Activated T-helper 2 cell treated with anti-CD3 and anti-CD28 coated beads, Interferon-gamma antibody, Interleukin-2, Interleukin-4, amounts not matched to agents 10 μg/mL and 5 μg/mL and 100 μg/mL, durations not matched to agents 14 hours and 24 hours and 36 hours (primary cell): ENCODE measurements around the gene HAAO. TPM values are rescaled to one million over a fixed set of nuclear protein-coding genes. Genes with fewer than 3 reads are reported as not detected.
"Not testable (repeated sequence)": the region's sequence is repeated elsewhere in the genome, so short reads cannot be mapped to it uniquely, and the experiment has no call there.

Experiments
- DNase-seq: peaks from one replicate; pipeline ENCODE4 v3.0.0; 2021; ENCODE audit warnings: low spot score
- H3K27ac Mint-ChIP-seq: one replicate; pipeline ENCODE4 v1.8.0; 2021; ENCODE audit warnings: mixed read lengths
- H3K27me3 Mint-ChIP-seq: one replicate; pipeline ENCODE4 v1.8.0; 2021; ENCODE audit warnings: low read depth, mixed read lengths
- H3K36me3 Mint-ChIP-seq: one replicate; pipeline ENCODE4 v1.8.0; 2021; ENCODE audit warnings: low read depth, mixed read lengths
- H3K4me1 Mint-ChIP-seq: one replicate; pipeline ENCODE4 v1.8.0; 2021; ENCODE audit warnings: low read depth, mixed read lengths
- H3K4me3 Mint-ChIP-seq: one replicate; pipeline ENCODE4 v1.8.0; 2021; ENCODE audit warnings: low read depth, mild to moderate bottlenecking, moderate library complexity, mixed read lengths
- H3K9me3 Mint-ChIP-seq: one replicate; pipeline ENCODE4 v1.8.0; 2021; ENCODE audit warnings: mixed read lengths
- intact Hi-C: fragments of 100-400 bp; cut with micrococcal nuclease; formaldehyde crosslinking; loops from one replicate; pipeline ENCODE4 v1.15.1; 2023
- total RNA-seq: library from RNA; stranded (reverse); gene quantifications from 2 replicates; pipeline ENCODE4 v1.2.3, GENCODE V29; 2022

The HAAO gene
- total RNA-seq = 5.1 and 5.8 TPM in 2 replicates

- Mint-ChIP-seq H3K9me3 (no peaks in the 10 kb centered on the region), H3K4me3 (peak within 1 kb of the TSS; percentile 80), H3K27me3 (peaks cover 32% of the 10 kb centered on the region), H3K4me1 (peaks cover 35% of the 10 kb centered on the region), H3K27ac (peak within 1 kb of the TSS; percentile 68), H3K36me3 (peaks cover 3% of the 10 kb centered on the region)
- DNase-seq = no peak
- intact Hi-C loops = no loop called here
These were observed at the start of gene HAAO for GRCh38 chr2:42792583-42793333. Gene HAAO, minus strand, starts transcription at chr2:42792583. Its CDS starts 47 bp downstream, at chr2:42792536.

- H3K36me3 Mint-ChIP-seq = no peaks in the 10 kb centered on the region
- H3K27me3 Mint-ChIP-seq = peaks cover 9% of the 10 kb centered on the region
- no peak overlapping the region for H3K27ac Mint-ChIP-seq
- no peaks in the 10 kb centered on the region for H3K4me1 Mint-ChIP-seq
- H3K9me3 Mint-ChIP-seq = no peaks in the 10 kb centered on the region
- H3K4me3 Mint-ChIP-seq = no peak overlapping the region
- intact Hi-C loops = loop anchor here (5.0 kb wide), 1 partner anchor 96 kb away; no protein-coding TSS in a partner anchor
- DNase-seq = no peak
These were observed 49.0 kb upstream of the HAAO start for GRCh38 chr2:42841344-42841743.

DNA sequence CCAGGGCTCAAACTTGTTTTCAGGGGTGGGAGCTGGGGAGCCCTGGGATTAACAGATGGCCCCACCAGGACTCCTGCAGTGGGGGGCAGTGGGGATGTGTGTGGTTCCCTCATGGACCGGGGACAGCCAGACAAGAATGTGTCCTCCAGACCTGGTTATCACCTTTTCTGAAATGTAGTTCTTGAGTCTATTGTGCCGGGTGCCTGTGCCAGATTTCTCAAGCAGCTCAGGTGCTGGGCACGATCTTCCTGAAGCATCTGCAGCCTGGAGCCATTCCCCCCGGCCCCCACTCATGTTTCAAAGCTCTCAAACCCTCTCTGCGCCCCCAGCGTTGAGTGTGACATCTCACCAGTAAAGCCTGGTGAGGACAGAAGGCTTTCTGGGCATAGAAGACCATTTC, 48.4 kb upstream of the HAAO start:
- Mint-ChIP-seq H3K4me1 (peaks cover 3% of the 10 kb centered on the region), H3K4me3 (no peak overlapping the region), H3K36me3 (no peaks in the 10 kb centered on the region), H3K27ac (no peak overlapping the region), H3K27me3 (peaks cover 9% of the 10 kb centered on the region), H3K9me3 (no peaks in the 10 kb centered on the region)
- intact Hi-C loops = loop anchor here (5.0 kb wide), 1 partner anchor 97 kb away; no protein-coding TSS in a partner anchor
- no peak for DNase-seq

DNA sequence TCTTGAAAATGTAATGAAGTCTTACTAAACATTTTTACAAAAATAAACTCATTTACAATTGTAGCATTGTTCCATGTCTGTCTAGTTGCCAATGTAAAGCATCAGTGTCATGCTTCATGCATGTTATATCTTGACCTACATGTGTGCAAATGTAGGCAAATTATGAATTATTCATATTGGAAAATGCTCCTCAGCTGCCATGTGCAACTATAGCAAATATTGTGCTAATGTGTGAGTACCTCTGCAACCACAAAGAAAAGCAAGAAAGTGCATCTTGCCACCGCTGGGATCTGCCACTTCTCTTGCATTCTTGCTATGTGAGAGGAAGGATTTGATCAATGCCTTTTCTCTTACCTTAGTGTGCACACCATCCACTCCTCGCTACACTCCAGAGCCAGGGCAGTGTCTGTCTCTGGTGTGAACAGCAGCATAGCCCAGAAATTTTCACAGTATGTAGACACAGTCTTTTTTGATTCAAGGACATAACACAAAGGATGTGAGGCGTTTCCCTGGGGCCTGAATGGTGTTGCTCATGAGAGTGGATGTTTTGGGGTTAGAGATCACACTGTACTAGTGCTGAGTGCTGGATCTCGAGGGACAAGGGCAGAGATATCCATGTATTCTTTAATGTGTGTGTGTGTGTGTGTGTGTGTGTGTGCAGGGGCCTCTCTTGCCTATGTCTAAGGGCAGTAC, 47.6 kb upstream of the HAAO start:
- Mint-ChIP-seq H3K36me3 (no peaks in the 10 kb centered on the region), H3K9me3 (no peaks in the 10 kb centered on the region), H3K27ac (no peak overlapping the region), H3K4me3 (no peak overlapping the region), H3K27me3 (peaks cover 5% of the 10 kb centered on the region), H3K4me1 (peaks cover 3% of the 10 kb centered on the region)
- intact Hi-C loops = loop anchor here (5.0 kb wide), 1 partner anchor 97 kb away; no protein-coding TSS in a partner anchor
- no peak for DNase-seq

GRCh38 chr2:42838133-42838532, 45.8 kb upstream of the HAAO start:
- no peak for DNase-seq
- H3K9me3 Mint-ChIP-seq = no peaks in the 10 kb centered on the region
- H3K36me3 Mint-ChIP-seq = no peaks in the 10 kb centered on the region
- intact Hi-C loops = no loop called here
- no peak overlapping the region for H3K27ac Mint-ChIP-seq
- peaks cover 3% of the 10 kb centered on the region for H3K4me1 Mint-ChIP-seq
- H3K27me3 Mint-ChIP-seq = no peaks in the 10 kb centered on the region
- H3K4me3 Mint-ChIP-seq = no peak overlapping the region

DNA sequence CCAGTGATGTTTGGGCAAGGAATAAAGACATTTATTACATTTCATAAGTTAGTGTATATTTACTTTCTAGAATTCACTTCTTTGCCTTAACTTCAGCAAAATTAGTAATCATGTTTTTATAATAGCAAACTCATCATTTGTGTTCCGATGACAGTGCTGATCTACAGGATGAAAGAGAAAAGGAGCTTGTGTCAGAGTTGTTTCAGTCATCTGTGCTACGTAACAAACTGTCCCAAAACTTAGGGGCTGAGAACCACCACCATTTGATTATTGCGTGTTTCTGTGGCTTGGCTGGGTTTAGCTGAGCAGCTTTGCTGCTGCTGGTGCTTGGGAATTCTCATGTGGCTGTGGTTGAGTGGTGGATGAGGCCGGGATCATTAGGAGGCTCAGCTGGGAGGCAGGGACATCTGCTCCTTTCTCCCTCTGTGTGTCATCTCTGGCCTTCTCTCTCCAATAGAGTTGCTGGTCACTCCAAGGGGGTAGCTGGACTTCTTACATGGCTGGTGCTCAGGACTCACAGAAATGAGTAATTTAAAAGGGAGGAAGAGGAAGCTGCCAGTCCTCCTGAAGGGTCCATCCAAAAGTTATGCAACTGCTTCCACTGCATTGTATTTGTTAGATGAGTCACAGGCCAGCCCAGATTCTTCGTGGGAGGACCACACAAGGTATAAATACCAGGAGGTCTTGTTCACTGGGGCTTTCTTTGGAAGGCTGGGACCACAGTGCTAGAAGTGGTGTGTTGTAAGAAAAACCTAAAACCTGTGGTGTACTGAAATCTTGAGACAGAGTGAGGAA, 43.4 kb upstream of the HAAO start:
- no peak for DNase-seq
- no peak overlapping the region for H3K4me3 Mint-ChIP-seq
- peaks cover 3% of the 10 kb centered on the region for H3K4me1 Mint-ChIP-seq
- no peaks in the 10 kb centered on the region for H3K9me3 Mint-ChIP-seq
- intact Hi-C loops = no loop called here
- H3K27me3 Mint-ChIP-seq = no peaks in the 10 kb centered on the region
- H3K27ac Mint-ChIP-seq = no peak overlapping the region
- no peaks in the 10 kb centered on the region for H3K36me3 Mint-ChIP-seq

DNA sequence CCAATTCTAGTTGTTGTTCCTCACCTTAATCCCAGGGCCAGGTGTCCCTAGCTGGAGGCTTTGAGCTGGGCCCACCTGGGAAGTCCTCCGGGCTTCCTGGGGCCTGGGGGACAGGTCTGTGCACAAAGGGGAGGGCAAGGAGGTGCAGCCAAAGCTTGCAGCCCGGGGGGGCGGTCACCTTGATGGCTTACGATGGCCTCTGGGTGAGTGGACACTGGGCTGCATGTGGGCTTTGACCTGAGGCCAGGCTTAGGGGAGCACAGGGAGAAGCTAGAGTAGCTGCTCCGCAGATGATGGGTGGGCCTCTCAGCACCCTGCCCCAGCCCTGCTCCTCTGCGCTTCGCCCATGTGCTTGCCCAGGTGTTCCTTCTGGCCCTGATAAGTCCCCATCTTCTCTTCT, 41.8 kb upstream of the HAAO start:
- H3K4me3 Mint-ChIP-seq = no peak overlapping the region

DNA sequence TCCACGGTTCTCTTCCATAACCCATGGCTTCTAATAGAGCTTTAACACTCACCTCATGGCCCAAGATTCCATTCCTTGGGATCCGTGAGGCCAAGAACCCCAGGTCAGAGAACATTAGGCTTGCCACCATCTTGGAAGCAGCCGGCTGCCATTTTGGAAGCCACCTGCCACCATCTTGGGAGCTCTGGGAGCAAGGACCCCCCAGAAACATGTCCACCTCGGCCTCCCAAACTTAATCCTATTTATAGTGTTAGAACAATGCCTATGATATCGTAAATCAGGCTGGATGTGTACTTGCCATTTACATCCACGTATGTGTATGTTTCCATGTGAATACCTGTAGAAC, 39.9 kb upstream of the HAAO start:
- Mint-ChIP-seq H3K36me3 (no peaks in the 10 kb centered on the region), H3K27me3 (peaks cover 3% of the 10 kb centered on the region), H3K9me3 (no peaks in the 10 kb centered on the region), H3K4me3 (no peak overlapping the region), H3K4me1 (peaks cover 18% of the 10 kb centered on the region), H3K27ac (no peak overlapping the region)
- DNase-seq = no peak
- intact Hi-C loops = no loop called here

More for the DNA sequence above, 41.8 kb upstream of the HAAO start:
- DNase-seq = no peak
- no peak overlapping the region for H3K27ac Mint-ChIP-seq
- H3K9me3 Mint-ChIP-seq = no peaks in the 10 kb centered on the region
- intact Hi-C loops = no loop called here
- no peaks in the 10 kb centered on the region for H3K36me3 Mint-ChIP-seq
- H3K27me3 Mint-ChIP-seq = no peaks in the 10 kb centered on the region
- peaks cover 3% of the 10 kb centered on the region for H3K4me1 Mint-ChIP-seq

GRCh38 chr2:42831575-42832288, 39.3 kb upstream of the HAAO start:
- DNase-seq, intact Hi-C loops, H3K36me3 Mint-ChIP-seq, H3K4me3 Mint-ChIP-seq, H3K27me3 Mint-ChIP-seq, H3K27ac Mint-ChIP-seq, H3K9me3 Mint-ChIP-seq: not testable (repeated sequence)
- peaks cover 21% of the 10 kb centered on the region for H3K4me1 Mint-ChIP-seq

DNA sequence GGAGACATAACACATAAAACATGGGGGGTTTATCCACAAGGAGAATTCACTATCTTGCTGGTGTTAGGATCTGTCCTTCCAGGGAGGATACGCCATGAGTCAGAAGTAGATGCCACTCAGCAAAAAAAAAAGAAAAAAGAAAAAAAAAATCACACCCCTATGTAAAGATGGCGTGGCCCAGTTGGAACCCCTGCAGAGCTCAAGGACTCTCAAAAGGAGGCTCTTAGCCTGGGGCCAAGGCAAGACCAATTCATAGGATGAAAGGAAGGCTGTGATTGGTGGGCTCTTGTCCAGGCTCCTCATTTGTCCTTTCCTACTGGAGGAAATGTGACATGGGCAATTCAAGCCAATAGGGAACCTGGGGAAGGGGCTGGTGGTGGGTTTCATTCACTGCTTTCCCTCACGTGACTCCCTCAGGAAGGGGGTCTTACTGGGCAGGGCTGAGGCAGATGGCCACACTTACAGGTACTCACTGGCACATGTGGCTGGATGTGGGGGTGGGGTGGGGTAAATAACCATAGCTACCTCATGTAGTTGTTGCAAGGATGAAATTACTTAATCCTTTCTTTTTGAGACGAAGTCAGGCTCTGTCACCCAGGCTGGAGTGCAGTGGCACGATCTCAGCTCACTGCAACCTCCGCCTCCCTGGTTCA, 38.7 kb upstream of the HAAO start:
- H3K36me3 Mint-ChIP-seq = no peaks in the 10 kb centered on the region
- intact Hi-C loops = no loop called here
- H3K4me3 Mint-ChIP-seq = no peak overlapping the region
- H3K27me3 Mint-ChIP-seq = peaks cover 7% of the 10 kb centered on the region
- no peaks in the 10 kb centered on the region for H3K9me3 Mint-ChIP-seq
- peaks cover 19% of the 10 kb centered on the region for H3K4me1 Mint-ChIP-seq
- no peak for DNase-seq
- H3K27ac Mint-ChIP-seq = no peak overlapping the region

- no peak for DNase-seq
- Mint-ChIP-seq H3K27me3 (peaks cover 7% of the 10 kb centered on the region), H3K4me1 (peaks cover 18% of the 10 kb centered on the region), H3K9me3 (no peaks in the 10 kb centered on the region), H3K27ac (no peak overlapping the region), H3K36me3 (no peaks in the 10 kb centered on the region), H3K4me3 (no peak overlapping the region)
- intact Hi-C loops = loop anchor here (2.0 to 10.0 kb wide), 4 partner anchors 87 to 777 kb away; no protein-coding TSS in a partner anchor
These were observed 37.5 kb upstream of the HAAO start for GRCh38 chr2:42829671-42830440.
